ENCODE measurements around the gene FARS2. TPM values are rescaled to one million over a fixed set of nuclear protein-coding genes. Genes with fewer than 3 reads are reported as not detected.

Gene FARS2
- total and polyA plus RNA-seq, 8 donors: 15.1 to 20.3 (median 17.9) TPM

DNA sequence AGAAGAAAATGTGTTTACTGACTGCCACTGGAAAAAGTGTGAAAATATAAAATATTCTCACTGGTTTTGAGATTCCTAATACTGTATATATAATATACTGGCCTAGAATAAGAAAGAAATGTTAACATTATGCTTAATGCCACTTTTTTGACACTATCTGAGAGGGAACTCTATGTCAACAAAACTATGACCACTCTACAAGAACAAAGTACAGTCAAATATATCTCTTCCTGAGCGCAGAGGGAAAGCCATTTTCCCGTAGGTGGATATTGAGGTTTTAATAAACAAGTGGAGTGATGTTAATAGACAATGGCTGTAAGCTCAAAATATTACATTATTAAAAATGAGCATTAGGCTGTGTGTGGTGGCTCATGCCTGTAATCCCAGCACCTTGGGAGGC lies 25.5 kb upstream of the FARS2 start:
- H3K9me3 ChIP-seq: no peaks in the 10 kb centered on the region
- intact Hi-C loops (cut with DNase I): no loop called here
- no peak for ATAC-seq

GRCh38 chr6:5237805-5238204 lies 23.5 kb upstream of the FARS2 start:
- DNase-seq (no peak), ATAC-seq (no peak)
- no peak for TF ChIP-seq CTCF (IDR thresholded peaks at IDR 0.05)
- H3K4me1 ChIP-seq: no peaks in the 10 kb centered on the region
- intact Hi-C loops (cut with DNase I): no loop called here
- H3K27me3 ChIP-seq: no peaks in the 10 kb centered on the region
- peaks cover 0 to 4% of the 10 kb centered on the region in 2 donors for H3K36me3 ChIP-seq
- no peaks in the 10 kb centered on the region for H3K9me3 ChIP-seq
- H3K27ac ChIP-seq: no peak overlapping the region
- no peak overlapping the region for H3K4me3 ChIP-seq

More for the DNA sequence above, 25.5 kb upstream of the FARS2 start:
- Histone ChIP-seq H3K27me3 (no peaks in the 10 kb centered on the region), H3K36me3 (peaks cover 0 to 4% of the 10 kb centered on the region in 2 donors), H3K27ac (no peak overlapping the region), H3K4me1 (no peaks in the 10 kb centered on the region), H3K4me3 (no peak overlapping the region)
- no peak for TF ChIP-seq CTCF (IDR thresholded peaks at IDR 0.05)
- DNase-seq: no peak

GRCh38 chr6:5238336-5238735 lies 23.0 kb upstream of the FARS2 start:
- Histone ChIP-seq H3K27me3 (no peaks in the 10 kb centered on the region), H3K4me1 (no peaks in the 10 kb centered on the region), H3K36me3 (peaks cover 0 to 4% of the 10 kb centered on the region in 2 donors), H3K27ac (no peak overlapping the region), H3K4me3 (no peak overlapping the region), H3K9me3 (no peaks in the 10 kb centered on the region)
- no peak for DNase-seq
- no peak for TF ChIP-seq CTCF (IDR thresholded peaks at IDR 0.05)
- intact Hi-C loops (cut with DNase I): no loop called here
- no peak for ATAC-seq

GRCh38 chr6:5241252-5241651 lies 20.1 kb upstream of the FARS2 start:
- Histone ChIP-seq H3K4me3 (no peak overlapping the region), H3K27me3 (no peaks in the 10 kb centered on the region), H3K27ac (no peak overlapping the region), H3K9me3 (no peaks in the 10 kb centered on the region), H3K36me3 (peaks cover 0 to under 1% of the 10 kb centered on the region in 2 donors), H3K4me1 (no peaks in the 10 kb centered on the region)
- intact Hi-C loops (cut with DNase I): no loop called here
- no peak for TF ChIP-seq CTCF (IDR thresholded peaks at IDR 0.05)
- DNase-seq (no peak), ATAC-seq (no peak)

- H3K9me3 ChIP-seq: no peaks in the 10 kb centered on the region
- H3K36me3 ChIP-seq: no peaks in the 10 kb centered on the region
- H3K27ac ChIP-seq: no peak overlapping the region
- H3K4me1 ChIP-seq: no peaks in the 10 kb centered on the region
- intact Hi-C loops (cut with DNase I): no loop called here
- TF ChIP-seq CTCF (IDR thresholded peaks at IDR 0.05): no peak
- no peak for DNase-seq
- H3K4me3 ChIP-seq: no peak overlapping the region
- ATAC-seq: no peak
- no peaks in the 10 kb centered on the region for H3K27me3 ChIP-seq
Measured at GRCh38 chr6:5243069-5243468, 18.2 kb upstream of the FARS2 start.
